ENCODE data around the gene MIB2. TPM values are rescaled to one million over a fixed set of nuclear protein-coding genes. Genes with fewer than 3 reads are reported as not detected.

Gene MIB2
- total RNA-seq, 4 donors from 2014 or later, result 33.6 to 99.9 (median 74.6) TPM

GRCh38 chr1:1602304-1602967, 12.9 kb upstream of the MIB2 start:
- no peak for DNase-seq (ENCODE audit: extremely low spot score)
- WGBS, result 53% methylated on average over 16 of the region's 18 CpGs
- intact Hi-C loops (cut with DNase I), result no loop called here
- no peak overlapping the region for H3K27ac ChIP-seq (replicated peaks in 1 of 4)
- H3K4me1 ChIP-seq, result peaks cover 13 to 34% (median 20%) of the 10 kb centered on the region in 4 donors
- H3K4me3 ChIP-seq, result no peak overlapping the region
- no peak for TF ChIP-seq EP300 (IDR thresholded peaks at IDR 0.05)
- no peak for TF ChIP-seq POLR2AphosphoS5 (IDR thresholded peaks at IDR 0.05)
- no peak for TF ChIP-seq POLR2A (IDR thresholded peaks at IDR 0.05; ENCODE audit: low read depth)
- TF ChIP-seq, protein P1, sequence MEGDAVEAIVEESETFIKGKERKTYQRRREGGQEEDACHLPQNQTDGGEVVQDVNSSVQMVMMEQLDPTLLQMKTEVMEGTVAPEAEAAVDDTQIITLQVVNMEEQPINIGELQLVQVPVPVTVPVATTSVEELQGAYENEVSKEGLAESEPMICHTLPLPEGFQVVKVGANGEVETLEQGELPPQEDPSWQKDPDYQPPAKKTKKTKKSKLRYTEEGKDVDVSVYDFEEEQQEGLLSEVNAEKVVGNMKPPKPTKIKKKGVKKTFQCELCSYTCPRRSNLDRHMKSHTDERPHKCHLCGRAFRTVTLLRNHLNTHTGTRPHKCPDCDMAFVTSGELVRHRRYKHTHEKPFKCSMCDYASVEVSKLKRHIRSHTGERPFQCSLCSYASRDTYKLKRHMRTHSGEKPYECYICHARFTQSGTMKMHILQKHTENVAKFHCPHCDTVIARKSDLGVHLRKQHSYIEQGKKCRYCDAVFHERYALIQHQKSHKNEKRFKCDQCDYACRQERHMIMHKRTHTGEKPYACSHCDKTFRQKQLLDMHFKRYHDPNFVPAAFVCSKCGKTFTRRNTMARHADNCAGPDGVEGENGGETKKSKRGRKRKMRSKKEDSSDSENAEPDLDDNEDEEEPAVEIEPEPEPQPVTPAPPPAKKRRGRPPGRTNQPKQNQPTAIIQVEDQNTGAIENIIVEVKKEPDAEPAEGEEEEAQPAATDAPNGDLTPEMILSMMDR (IDR thresholded peaks at IDR 0.05), result no peak
- H3K9me3 ChIP-seq, result no peaks in the 10 kb centered on the region
- H3K27me3 ChIP-seq, result peaks cover 0 to 76% (median 25%) of the 10 kb centered on the region in 4 donors
- no peaks in the 10 kb centered on the region for H3K36me3 ChIP-seq

DNA sequence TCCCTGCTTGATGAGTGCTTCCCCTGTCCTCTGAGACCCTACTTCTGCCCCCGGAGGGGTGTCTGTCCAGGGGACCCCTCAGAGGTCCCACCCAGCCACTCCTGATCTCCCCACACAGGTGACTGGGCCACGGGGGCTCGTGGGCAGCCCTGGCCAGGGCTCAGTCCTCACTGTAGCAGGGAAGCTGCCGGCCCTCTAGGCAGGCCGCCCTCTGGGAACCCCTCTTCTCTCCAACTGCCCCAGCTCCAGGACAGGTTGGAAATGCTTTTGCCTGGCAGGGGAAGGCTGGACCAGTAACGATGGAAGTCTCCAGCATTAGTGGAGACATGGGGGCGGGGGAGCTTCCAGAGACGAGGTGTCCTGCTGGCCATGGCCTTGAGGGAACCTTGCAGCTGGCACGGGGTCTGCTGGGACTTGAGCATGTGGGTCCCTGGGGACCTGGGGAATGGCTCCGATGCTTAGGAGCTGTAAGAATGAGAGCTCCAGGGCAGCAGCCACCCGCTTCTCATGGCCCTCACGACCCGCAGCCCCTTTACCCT, 12.3 kb upstream of the MIB2 start:
- Histone ChIP-seq H3K4me1 (peaks cover 10 to 28% (median 15%) of the 10 kb centered on the region in 4 donors), H3K4me3 (no peak overlapping the region), H3K27me3 (peaks cover 0 to 70% (median 24%) of the 10 kb centered on the region in 4 donors), H3K27ac (replicated peaks in 1 of 4) (no peak overlapping the region), H3K36me3 (no peaks in the 10 kb centered on the region), H3K9me3 (no peaks in the 10 kb centered on the region)
- intact Hi-C loops (cut with DNase I), result no loop called here
- 73% methylated on average over 6 of the region's 13 CpGs for WGBS
- no peak for DNase-seq (ENCODE audit: extremely low spot score)
- TF ChIP-seq POLR2AphosphoS5 (IDR thresholded peaks at IDR 0.05), result no peak
- TF ChIP-seq EP300 (IDR thresholded peaks at IDR 0.05), result no peak
- TF ChIP-seq, protein P1 (IDR thresholded peaks at IDR 0.05), result no peak
- TF ChIP-seq POLR2A (IDR thresholded peaks at IDR 0.05; ENCODE audit: low read depth), result no peak

DNA sequence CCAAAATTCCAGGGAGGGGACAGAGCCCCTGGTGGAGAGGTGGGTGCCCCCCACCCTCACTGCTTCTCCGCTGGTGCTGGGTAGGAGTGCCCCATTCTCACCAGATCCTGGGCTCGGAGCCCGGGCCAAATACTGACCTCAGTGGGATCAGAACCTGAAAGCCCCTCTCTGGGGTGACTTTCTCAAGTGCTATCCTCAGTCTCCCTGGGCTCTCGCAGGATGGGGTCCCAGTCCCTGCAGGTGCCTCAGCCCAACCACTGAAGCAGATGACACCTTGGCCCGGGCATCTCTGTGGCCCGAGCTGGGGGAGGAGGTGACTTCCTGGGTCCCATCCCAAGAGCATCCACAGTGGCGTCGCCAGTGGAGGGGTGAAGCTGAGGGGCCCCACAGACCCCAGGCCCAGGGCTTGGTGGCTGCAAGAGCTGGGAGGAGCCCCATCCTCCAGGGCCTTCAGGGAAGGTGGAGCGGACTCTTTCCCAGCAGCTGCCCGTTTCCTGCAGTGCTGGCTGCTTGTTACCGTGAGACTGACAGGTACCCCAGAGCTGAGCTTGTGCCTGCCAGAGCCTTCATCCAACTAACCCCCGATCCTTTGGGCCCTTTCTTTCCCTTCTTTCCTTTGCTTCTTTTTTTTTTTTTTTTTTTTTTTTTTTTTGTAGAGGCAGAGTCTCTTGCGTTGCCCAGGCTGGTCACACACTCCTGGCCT, 11.5 kb upstream of the MIB2 start:
- no peak for DNase-seq (ENCODE audit: extremely low spot score)
- intact Hi-C loops (cut with DNase I), result no loop called here
- H3K27me3 ChIP-seq, result peaks cover 0 to 63% (median 18%) of the 10 kb centered on the region in 4 donors
- no peaks in the 10 kb centered on the region for H3K9me3 ChIP-seq
- no peak for TF ChIP-seq EP300 (IDR thresholded peaks at IDR 0.05)
- no peak for TF ChIP-seq POLR2AphosphoS5 (IDR thresholded peaks at IDR 0.05)
- TF ChIP-seq POLR2A (IDR thresholded peaks at IDR 0.05; ENCODE audit: low read depth), result no peak
- TF ChIP-seq, protein P1 (IDR thresholded peaks at IDR 0.05), result no peak
- H3K36me3 ChIP-seq, result no peaks in the 10 kb centered on the region
- 70% methylated on average over 12 of the region's 13 CpGs for WGBS
- H3K4me3 ChIP-seq, result no peak overlapping the region
- peaks cover 10 to 20% (median 15%) of the 10 kb centered on the region in 4 donors for H3K4me1 ChIP-seq
- no peak overlapping the region for H3K27ac ChIP-seq (replicated peaks in 1 of 4)

GRCh38 chr1:1604374-1605033, 10.8 kb upstream of the MIB2 start:
- intact Hi-C loops (cut with DNase I), result no loop called here
- 82% methylated on average over 9 of the region's 15 CpGs for WGBS

More at GRCh38 chr1:1604374-1605033, 10.8 kb upstream of the MIB2 start:
- Histone ChIP-seq H3K4me3 (no peak overlapping the region), H3K4me1 (peaks cover 5 to 13% (median 9%) of the 10 kb centered on the region in 4 donors), H3K9me3 (no peaks in the 10 kb centered on the region), H3K27ac (replicated peaks in 1 of 4) (no peak overlapping the region), H3K36me3 (no peaks in the 10 kb centered on the region), H3K27me3 (peaks cover 0 to 56% (median 15%) of the 10 kb centered on the region in 4 donors)
- DNase-seq (ENCODE audit: extremely low spot score), result no peak
- no peak for TF ChIP-seq EP300 (IDR thresholded peaks at IDR 0.05)
- TF ChIP-seq, protein P1 (IDR thresholded peaks at IDR 0.05), result no peak
- no peak for TF ChIP-seq POLR2A (IDR thresholded peaks at IDR 0.05; ENCODE audit: low read depth)
- TF ChIP-seq POLR2AphosphoS5 (IDR thresholded peaks at IDR 0.05), result no peak
